Skin epidermis (tissue), 12 donors: ENCODE data around the gene PRSS2.

Source experiments
- H3K27ac ChIP-seq, 21 experiments: fragments of 200-600 bp; sonication (generic) in 11 of 21; one replicate each; pipeline ENCODE4 v1.5.0; 2020; ENCODE audit warnings: mild to moderate bottlenecking in 3 of 21, inconsistent platforms in 2 of 21, moderate library complexity in 2 of 21
- H3K4me3 ChIP-seq, 7 experiments: fragments of 200-600 bp; sonication (generic) in 2 of 7; one replicate each; pipeline ENCODE4 v1.5.0; 2020; ENCODE audit warnings: inconsistent platforms in 2 of 7, mild to moderate bottlenecking in 2 of 7, moderate library complexity in 1 of 7

Gene PRSS2

DNA sequence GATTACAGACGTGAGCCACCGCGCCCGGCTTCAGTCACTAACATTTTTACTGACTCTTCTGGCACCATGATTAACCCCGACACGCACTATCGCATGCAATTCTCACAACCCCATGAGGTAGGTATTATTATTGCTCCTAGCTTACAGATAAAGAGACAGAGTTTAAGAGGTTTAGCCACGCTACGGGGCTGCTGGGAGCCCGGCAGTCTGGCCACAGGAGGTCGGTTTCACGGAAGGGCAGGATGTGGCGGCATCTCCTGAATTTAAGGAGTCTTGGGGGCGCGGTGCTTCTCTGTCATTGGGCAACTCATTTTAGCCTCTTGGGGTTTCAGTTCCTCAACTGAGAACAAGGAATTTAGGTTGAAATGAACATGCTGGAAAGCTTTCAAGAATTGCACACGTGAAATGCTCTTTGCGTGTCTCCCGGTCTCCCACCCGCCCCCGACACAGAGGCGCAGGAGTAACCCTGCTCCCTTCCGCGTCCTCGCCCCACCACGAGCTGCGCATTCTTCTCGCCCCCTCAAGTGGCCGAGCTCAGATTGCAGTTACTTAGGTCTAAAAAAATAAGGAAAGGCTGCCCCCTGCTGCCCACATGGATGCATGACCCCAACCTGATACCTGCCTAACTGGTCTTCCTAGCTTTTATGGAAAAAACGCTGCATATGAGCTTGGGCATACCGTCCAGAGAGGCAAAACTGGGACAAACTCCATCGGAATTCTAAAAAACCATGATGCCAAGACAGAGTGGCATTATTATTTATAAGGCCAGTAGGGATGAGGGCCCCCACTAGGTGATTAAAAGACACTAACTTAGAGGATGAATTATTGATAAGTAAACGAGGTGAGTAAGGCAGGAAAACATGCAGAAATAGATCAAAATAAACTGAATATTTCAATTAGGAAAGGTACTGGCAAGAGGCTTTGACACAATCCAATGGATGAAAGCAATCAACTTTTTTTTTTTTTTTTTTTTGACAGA lies 12.4 kb downstream of the PRSS2 start:
- Histone ChIP-seq H3K27ac (peak overlapping the region in 4 of 21 experiments; percentile 51 to 61 (median 54)), H3K4me3 (peak overlapping the region in 5 of 7 experiments; percentile 12 to 29 (median 16))

GRCh38 chr7:142784096-142784495 lies 13.3 kb downstream of the PRSS2 start:
- Histone ChIP-seq H3K27ac (peak overlapping the region in 3 of 21 experiments; percentile 24 to 51 (median 33)), H3K4me3 (no peak overlapping the region)

DNA sequence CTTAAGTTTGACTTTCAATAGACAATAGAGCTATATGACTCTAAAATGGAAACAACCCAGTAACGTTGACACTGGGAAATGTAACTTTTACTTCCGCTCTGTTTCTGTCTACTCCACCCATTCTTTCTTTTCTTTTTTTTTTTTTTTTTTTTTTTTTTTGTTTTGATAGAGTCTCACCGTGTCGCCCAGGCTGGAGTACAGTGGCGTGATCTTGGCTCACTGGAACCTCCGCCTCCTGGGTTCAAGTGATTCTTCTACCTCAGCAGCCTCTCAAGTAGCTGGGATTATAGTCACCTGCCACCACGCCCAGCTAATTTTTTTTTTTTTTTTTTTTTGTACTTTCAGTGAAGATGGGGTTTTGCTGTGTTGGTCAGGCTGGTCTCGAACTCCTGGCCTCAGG lies 13.9 kb downstream of the PRSS2 start:
- Histone ChIP-seq H3K4me3 (no peak overlapping the region), H3K27ac (peak overlapping the region in 3 of 21 experiments; percentile 6 to 51 (median 27))

- Histone ChIP-seq H3K27ac (peak overlapping the region in 4 of 21 experiments; percentile 55 to 78 (median 62)), H3K4me3 (no peak overlapping the region)
Observed at GRCh38 chr7:142785841-142786250, 15.1 kb downstream of the PRSS2 start.

DNA sequence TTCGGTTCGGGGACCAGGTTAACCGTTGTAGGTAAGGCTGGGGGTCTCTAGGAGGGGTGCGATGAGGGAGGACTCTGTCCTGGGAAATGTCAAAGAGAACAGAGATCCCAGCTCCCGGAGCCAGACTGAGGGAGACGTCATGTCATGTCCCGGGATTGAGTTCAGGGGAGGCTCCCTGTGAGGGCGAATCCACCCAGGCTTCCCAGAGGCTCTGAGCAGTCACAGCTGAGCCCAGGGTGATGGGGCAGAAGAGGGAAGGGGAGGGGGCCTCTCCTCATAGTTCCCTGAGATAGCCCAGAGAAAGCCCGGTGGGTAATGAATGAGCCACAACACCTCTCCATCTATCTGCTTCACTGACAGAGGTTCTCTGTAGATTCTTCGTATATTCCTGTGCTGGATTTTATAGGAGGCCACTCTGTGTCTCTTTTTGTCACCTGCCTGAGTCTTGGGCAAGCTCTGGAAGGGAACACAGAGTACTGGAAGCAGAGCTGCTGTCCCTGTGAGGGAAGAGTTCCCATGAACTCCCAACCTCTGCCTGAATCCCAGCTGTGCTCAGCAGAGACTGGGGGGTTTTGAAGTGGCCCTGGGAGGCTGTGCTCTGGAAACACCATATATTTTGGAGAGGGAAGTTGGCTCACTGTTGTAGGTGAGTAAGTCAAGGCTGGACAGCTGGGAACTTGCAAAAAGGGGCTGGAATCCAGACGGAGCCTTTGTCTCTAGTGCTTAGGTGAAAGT lies 16.4 kb downstream of the PRSS2 start:
- H3K4me3 ChIP-seq, result peak overlapping the region in 4 of 7 experiments; percentile 10 to 25 (median 14)
- peak overlapping the region in 12 of 21 experiments; percentile 17 to 87 (median 70) for H3K27ac ChIP-seq

DNA sequence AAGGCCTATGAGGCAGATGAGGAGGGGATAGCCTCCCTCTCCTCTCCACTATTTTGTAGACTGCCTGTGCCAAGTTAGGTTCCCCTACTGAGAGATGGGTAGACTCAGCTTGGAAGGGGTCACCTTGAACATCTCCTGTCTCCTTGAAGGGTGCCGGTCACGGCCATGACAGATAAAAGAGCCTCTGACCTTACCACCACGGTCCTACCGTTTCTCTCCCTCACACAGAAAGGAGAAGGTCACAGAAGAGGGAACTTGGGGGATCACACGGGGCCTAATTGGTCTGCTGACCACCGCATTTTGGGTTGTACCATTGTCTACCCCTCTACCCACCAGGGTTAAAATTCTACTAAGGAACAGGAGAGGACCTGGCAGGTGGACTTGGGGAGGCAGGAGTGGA lies 17.0 kb downstream of the PRSS2 start:
- Histone ChIP-seq H3K4me3 (peak overlapping the region in 4 of 7 experiments; percentile 10 to 25 (median 14)), H3K27ac (peak overlapping the region in 12 of 21 experiments; percentile 17 to 87 (median 70))

- Histone ChIP-seq H3K27ac (peak overlapping the region in 13 of 21 experiments; percentile 26 to 87 (median 69)), H3K4me3 (peak overlapping the region in 5 of 7 experiments; percentile 8 to 25 (median 12))
Observed at GRCh38 chr7:142788303-142789289, 17.8 kb downstream of the PRSS2 start.

GRCh38 chr7:142789441-142789840 lies 18.7 kb downstream of the PRSS2 start:
- Histone ChIP-seq H3K27ac (peak overlapping the region in 12 of 21 experiments; percentile 22 to 87 (median 70)), H3K4me3 (peak overlapping the region in 5 of 7 experiments; percentile 5 to 25 (median 10))

- Histone ChIP-seq H3K4me3 (peak overlapping the region in 4 of 7 experiments; percentile 5 to 25 (median 14)), H3K27ac (peak overlapping the region in 10 of 21 experiments; percentile 3 to 87 (median 70))
Observed at GRCh38 chr7:142790056-142790455, 19.3 kb downstream of the PRSS2 start.

GRCh38 chr7:142790555-142790954 lies 19.8 kb downstream of the PRSS2 start:
- H3K27ac ChIP-seq, result peak overlapping the region in 8 of 21 experiments; percentile 3 to 87 (median 56)
- peak overlapping the region in 1 of 7 experiments; percentile 25 for H3K4me3 ChIP-seq

DNA sequence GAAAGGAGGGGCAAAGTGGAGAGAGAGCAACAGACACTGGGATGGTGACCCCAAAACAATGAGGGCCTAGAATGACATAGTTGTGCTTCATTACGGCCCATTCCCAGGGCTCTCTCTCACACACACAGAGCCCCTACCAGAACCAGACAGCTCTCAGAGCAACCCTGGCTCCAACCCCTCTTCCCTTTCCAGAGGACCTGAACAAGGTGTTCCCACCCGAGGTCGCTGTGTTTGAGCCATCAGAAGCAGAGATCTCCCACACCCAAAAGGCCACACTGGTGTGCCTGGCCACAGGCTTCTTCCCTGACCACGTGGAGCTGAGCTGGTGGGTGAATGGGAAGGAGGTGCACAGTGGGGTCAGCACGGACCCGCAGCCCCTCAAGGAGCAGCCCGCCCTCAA lies 20.7 kb downstream of the PRSS2 start:
- Histone ChIP-seq H3K4me3 (no peak overlapping the region), H3K27ac (peak overlapping the region in 5 of 21 experiments; percentile 60 to 87 (median 69))

GRCh38 chr7:142792129-142792528 lies 21.4 kb downstream of the PRSS2 start:
- Histone ChIP-seq H3K27ac (peak overlapping the region in 5 of 21 experiments; percentile 62 to 87 (median 69)), H3K4me3 (no peak overlapping the region)

- Histone ChIP-seq H3K27ac (peak overlapping the region in 4 of 21 experiments; percentile 67 to 87 (median 76)), H3K4me3 (no peak overlapping the region)
Observed at GRCh38 chr7:142792593-142792992, 21.8 kb downstream of the PRSS2 start.

DNA sequence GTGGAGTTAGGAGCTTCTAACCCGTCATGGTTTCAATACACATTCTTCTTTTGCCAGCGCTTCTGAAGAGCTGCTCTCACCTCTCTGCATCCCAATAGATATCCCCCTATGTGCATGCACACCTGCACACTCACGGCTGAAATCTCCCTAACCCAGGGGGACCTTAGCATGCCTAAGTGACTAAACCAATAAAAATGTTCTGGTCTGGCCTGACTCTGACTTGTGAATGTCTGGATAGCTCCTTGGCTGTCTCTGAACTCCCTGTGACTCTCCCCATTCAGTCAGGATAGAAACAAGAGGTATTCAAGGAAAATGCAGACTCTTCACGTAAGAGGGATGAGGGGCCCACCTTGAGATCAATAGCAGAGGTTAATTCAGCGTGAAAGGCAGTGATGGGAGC lies 22.4 kb downstream of the PRSS2 start:
- H3K4me3 ChIP-seq, result no peak overlapping the region
- peak overlapping the region in 3 of 21 experiments; percentile 30 to 96 (median 69) for H3K27ac ChIP-seq

DNA sequence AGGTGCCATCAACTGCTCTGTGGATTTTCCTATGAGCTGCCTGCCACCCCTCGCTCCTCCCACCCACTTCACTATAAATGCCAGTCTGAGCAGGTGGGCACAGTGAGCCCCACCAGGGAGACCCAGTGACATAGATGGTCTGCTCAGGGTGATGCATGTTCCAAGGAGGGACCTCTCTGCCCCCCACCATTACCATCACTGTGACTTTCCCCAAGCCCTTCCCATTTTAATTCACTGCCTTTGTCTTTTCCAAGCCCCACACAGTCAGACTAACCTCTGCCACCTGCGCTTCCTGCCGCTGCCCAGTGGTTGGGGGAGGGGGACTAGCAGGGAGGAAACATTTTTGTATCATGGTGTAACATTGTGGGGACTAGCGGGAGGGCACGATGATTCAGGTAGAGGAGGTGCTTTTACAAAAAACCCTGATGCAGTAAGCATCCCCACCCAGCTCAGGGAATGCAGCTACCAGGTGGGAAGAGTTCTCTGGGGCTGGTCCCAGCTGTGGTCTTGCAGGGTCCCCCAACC lies 24.6 kb downstream of the PRSS2 start:
- Histone ChIP-seq H3K4me3 (no peak overlapping the region), H3K27ac (peak overlapping the region in 9 of 21 experiments; percentile 82 to 99 (median 92))

GRCh38 chr7:142796001-142796500 lies 25.3 kb downstream of the PRSS2 start:
- Histone ChIP-seq H3K4me3 (peak overlapping the region in 6 of 7 experiments; percentile 17 to 45 (median 36)), H3K27ac (peak overlapping the region in 19 of 21 experiments; percentile 52 to 99 (median 86))

GRCh38 chr7:142796501-142797390 lies 26.0 kb downstream of the PRSS2 start:
- peak overlapping the region; percentile 6 to 99 (median 85) for H3K27ac ChIP-seq
- peak overlapping the region; percentile 17 to 45 (median 33) for H3K4me3 ChIP-seq
